GM12878 (cell line): Measurements from ENCODE around the gene SCAMP5. TPM values are rescaled to one million over a fixed set of nuclear protein-coding genes. Genes with fewer than 3 reads are reported as not detected.

Experiments used
- ATAC-seq: fragments of 200-7000 bp; cut with Tn5 transposase; 3 replicates; pipeline ENCODE4 v1.9.1; 2020; ENCODE audit warnings: mild to moderate bottlenecking, moderate library complexity
- BruUV-seq: library from RNA; stranded (reverse); fragments of 400-500 nt; replicated peaks from 2 replicates; lab custom pipeline; 2021; lab: Mats Ljungman, UMichigan
- CTCF ChIA-PET: fragments of 300-600 bp; sonication (Branson Sonifier 250); formaldehyde crosslinking; extraction: SDS; loops from one replicate; lab custom pipeline; 2021; ENCODE audit warnings: inconsistent platforms; lab: Yijun Ruan, JAX
- POLR2A ChIA-PET: fragments of 350-600 bp; formaldehyde crosslinking; extraction: SDS; loops from one replicate; lab custom pipeline; 2021; ENCODE audit warnings: inconsistent platforms; lab: Charles Lee
- RAD21 ChIA-PET: fragments of 300-600 bp; sonication (Branson Sonifier 250); formaldehyde crosslinking; loops from one replicate; lab custom pipeline; 2023; ENCODE audit warnings: antibody characterized with exemption; ENCODE audit not compliant: unreplicated experiment; lab: Charles Lee
- SMC1A ChIA-PET: fragments of 300-600 bp; sonication (Branson Sonifier 250); formaldehyde crosslinking; loops from one replicate; lab custom pipeline; 2023; ENCODE audit not compliant: unreplicated experiment, uncharacterized antibody; lab: Charles Lee
- DNase-seq: peaks from one replicate; pipeline ENCODE4 v3.0.0-alpha.2; 2011; ENCODE audit warnings: low read depth, low spot score
- FAIRE-seq: peaks from 3 replicates; lab custom pipeline; 2011; peaks lifted over from hg19 to GRCh38; lab: Jason Lieb, UNC
- H2AFZ ChIP-seq: 2 replicates; pipeline ENCODE4 v1.6.0; 2011; ENCODE audit warnings: low read depth, low read length, control low read depth; ENCODE audit not compliant: control insufficient read depth
- H3K27ac ChIP-seq: 2 replicates; pipeline ENCODE4 v1.5.1; 2011; ENCODE audit warnings: control low read depth; ENCODE audit not compliant: control insufficient read depth, insufficient read depth
- H3K27me3 ChIP-seq, 2 experiments: replicated peaks in 1 of 2; 2 replicates each; pipeline versions ENCODE4 v1.6.0 to v1.6.1; 2011; ENCODE audit warnings: low read length in 1 of 2; ENCODE audit not compliant: control insufficient read depth in 2 of 2, insufficient read depth in 2 of 2
- H3K36me3 ChIP-seq, 2 experiments: 2 replicates each; pipeline ENCODE4 v1.5.1; 2011; ENCODE audit warnings: low read length in 1 of 2; ENCODE audit not compliant: control insufficient read depth in 2 of 2, insufficient read depth in 2 of 2
- H3K4me1 ChIP-seq: 2 replicates; pipeline ENCODE4 v1.6.1; 2011; ENCODE audit warnings: mild to moderate bottlenecking, low read length, moderate library complexity, mixed read lengths; ENCODE audit not compliant: control insufficient read depth, insufficient read depth
- H3K4me2 ChIP-seq: 2 replicates; pipeline ENCODE4 v1.6.0; 2011; ENCODE audit warnings: control low read depth; ENCODE audit not compliant: control insufficient read depth, insufficient read depth
- H3K4me3 ChIP-seq: fragments of 200-600 bp; sonication (generic); 2 replicates; pipeline ENCODE4 v1.5.1; 2016
- H3K79me2 ChIP-seq: 2 replicates; pipeline ENCODE4 v1.6.0; 2011; ENCODE audit warnings: low read length; ENCODE audit not compliant: control insufficient read depth, insufficient read depth
- H3K9ac ChIP-seq: 2 replicates; pipeline ENCODE4 v1.8.0; 2011; ENCODE audit warnings: low read length, control low read depth, mixed read lengths; ENCODE audit not compliant: control insufficient read depth, insufficient read depth
- H3K9me3 ChIP-seq: replicated peaks from 3 replicates; pipeline ENCODE4 v1.5.1; 2011; ENCODE audit warnings: mild to moderate bottlenecking, low read length; ENCODE audit not compliant: control insufficient read depth, insufficient read depth
- H4K20me1 ChIP-seq: 2 replicates; pipeline ENCODE4 v1.6.0; 2011; ENCODE audit not compliant: control insufficient read depth, insufficient read depth
- BMI1 ChIP-seq: fragments of 450-650 bp; IDR thresholded peaks from 2 replicates; pipeline ENCODE4 v1.6.1; 2016; ENCODE audit warnings: mild to moderate bottlenecking, moderate library complexity, borderline replicate concordance
- JUNB ChIP-seq: IDR thresholded peaks from 2 replicates; pipeline ENCODE4 v1.6.1; 2016; ENCODE audit warnings: antibody characterized with exemption, mild to moderate bottlenecking
- MTA3 ChIP-seq: IDR thresholded peaks from 2 replicates; pipeline ENCODE4 v1.6.1; 2012; ENCODE audit warnings: low read length, inconsistent platforms, borderline replicate concordance
- NBN ChIP-seq: fragments of 450-650 bp; IDR thresholded peaks from 2 replicates; pipeline ENCODE4 v1.6.1; 2016
- SIN3A ChIP-seq: IDR thresholded peaks from 2 replicates; pipeline ENCODE4 v1.6.1; 2012; ENCODE audit warnings: low read depth, low read length, improper control_type of control experiment
- SKIL ChIP-seq: fragments of 450-650 bp; IDR thresholded peaks from 2 replicates; pipeline ENCODE4 v1.6.1; 2017; ENCODE audit warnings: mild to moderate bottlenecking, low read depth, inconsistent platforms; ENCODE audit not compliant: poor library complexity, severe bottlenecking
- WGBS: methylation state at CpG from one replicate; pipeline ENCODE4 v1.1.6; 2016; ENCODE audit warnings: low lambda C conversion rate; ENCODE audit not compliant: insufficient replicate concordance, insufficient coverage; ENCODE audit errors: missing lambda C conversion rate; 5-methylcytosine and 5-hydroxymethylcytosine counted together
- in situ Hi-C: fragments of 300-500 bp; cut with MboI; formaldehyde crosslinking; loops from 9 replicates; pipeline ENCODE4 v1.14.3; 2018; ENCODE audit warnings: mixed read lengths
- intact Hi-C: fragments of 100-400 bp; cut with micrococcal nuclease; formaldehyde crosslinking; loops from one replicate; pipeline ENCODE4 v1.14.2; 2022; ENCODE audit not compliant: unreplicated experiment
- polyA plus RNA-seq, 11 experiments: library from polyadenylated mRNA; depleted of rRNA in 4 of 11; unstranded in 6 of 11; stranded (reverse) in 5 of 11; fragments of >200 nt; fragmentation: Nextera tagmentation in 4 of 11; fragmentation: Illumina TruSeq in 1 of 11; extraction: Ambion mirVana in 4 of 11; extraction: Trizol in 1 of 11; gene quantifications; 1 replicate in 1 of 11; 2 replicates in 10 of 11; pipeline versions ENCODE4 v1.2.1 to v1.2.3, GENCODE V29; 2011 to 2016; ENCODE audit warnings: inconsistent platforms in 2 of 11, missing spikeins in 2 of 11, low read depth in 1 of 11
- total RNA-seq, 4 experiments: library from RNA; depleted of rRNA in 3 of 4; stranded (reverse); fragments of >200 nt in 3 of 4; fragmentation: Illumina TruSeq in 1 of 4; extraction: Trizol in 1 of 4; gene quantifications; 2 replicates each; pipeline versions ENCODE4 v1.2.1 to v1.2.3, GENCODE V29; 2013 to 2021
- TF ChIP-seq, protein P1 (sequence below): fragments of 450-650 bp; IDR thresholded peaks from 2 replicates; pipeline ENCODE4 v1.6.1; 2016; ENCODE audit warnings: mild to moderate bottlenecking

Gene SCAMP5
- total and polyA plus RNA-seq, 10 of the 15 experiments (the other 5 are each of a cell fraction or from before 2014, with no cell fraction given), result 1.6 to 41.6 (median 16.9) TPM

- WGBS, result 0% methylated on average over 4 of the region's 4 CpGs
- FAIRE-seq (no peak), DNase-seq (no peak), ATAC-seq (peak; percentile 77)
- Histone ChIP-seq H3K4me3 (no peak overlapping the region), H3K9ac (no peak overlapping the region), H3K27me3 (no peaks in the 10 kb centered on the region), H3K4me1 (no peaks in the 10 kb centered on the region), H3K4me2 (no peak overlapping the region), H4K20me1 (no peaks in the 10 kb centered on the region), H3K9me3 (no peaks in the 10 kb centered on the region), H3K36me3 (no peaks in the 10 kb centered on the region), H3K79me2 (no peaks in the 10 kb centered on the region), H3K27ac (no peak overlapping the region), H2AFZ (no peak overlapping the region)
- RAD21 ChIA-PET, result interaction anchor here (0.7 kb wide), 1 partner anchor 20 kb away, joined by 3 read pairs; no protein-coding TSS in a partner anchor
- in situ Hi-C loops, result no loop called here
- intact Hi-C loops, result no loop called here
- TF ChIP-seq JUNB (0 out of 2 replicates have a peak, but pooled peaks have one; percentile 25), NBN (no peak), BMI1 (no peak)
- CTCF ChIA-PET, result interaction anchor here (1.2 to 1.6 kb wide), 2 partner anchors 10 to 16 kb away, joined by 4 to 6 read pairs; no protein-coding TSS in a partner anchor
- SMC1A ChIA-PET, result interaction anchor here (0.7 to 1.1 kb wide), 2 partner anchors 9 to 43 kb away, joined by 3 to 4 read pairs; no protein-coding TSS in a partner anchor
- no TSS peak for BruUV-seq
- POLR2A ChIA-PET, result no interaction called here
Observed at GRCh38 chr15:74977599-74977998, 17.8 kb upstream of the SCAMP5 start.

GRCh38 chr15:74978077-74978476 lies 17.3 kb upstream of the SCAMP5 start:
- no peaks in the 10 kb centered on the region for H3K79me2 ChIP-seq
- TF ChIP-seq MTA3 (no peak), SIN3A (no peak), SKIL (no peak)
- TF ChIP-seq, protein P1, sequence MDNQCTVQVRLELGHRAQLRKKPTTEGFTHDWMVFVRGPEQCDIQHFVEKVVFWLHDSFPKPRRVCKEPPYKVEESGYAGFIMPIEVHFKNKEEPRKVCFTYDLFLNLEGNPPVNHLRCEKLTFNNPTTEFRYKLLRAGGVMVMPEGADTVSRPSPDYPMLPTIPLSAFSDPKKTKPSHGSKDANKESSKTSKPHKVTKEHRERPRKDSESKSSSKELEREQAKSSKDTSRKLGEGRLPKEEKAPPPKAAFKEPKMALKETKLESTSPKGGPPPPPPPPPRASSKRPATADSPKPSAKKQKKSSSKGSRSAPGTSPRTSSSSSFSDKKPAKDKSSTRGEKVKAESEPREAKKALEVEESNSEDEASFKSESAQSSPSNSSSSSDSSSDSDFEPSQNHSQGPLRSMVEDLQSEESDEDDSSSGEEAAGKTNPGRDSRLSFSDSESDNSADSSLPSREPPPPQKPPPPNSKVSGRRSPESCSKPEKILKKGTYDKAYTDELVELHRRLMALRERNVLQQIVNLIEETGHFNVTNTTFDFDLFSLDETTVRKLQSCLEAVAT, result no peak
- SMC1A ChIA-PET, result interaction anchor here (1.1 to 1.8 kb wide), 2 partner anchors 10 kb away, joined by 4 read pairs; no protein-coding TSS in a partner anchor
- no peak overlapping the region for H3K4me3 ChIP-seq
- no peak for DNase-seq
- no peaks in the 10 kb centered on the region for H4K20me1 ChIP-seq
- no peaks in the 10 kb centered on the region for H3K9me3 ChIP-seq
- 55% methylated on average over 1 of the region's 1 CpG for WGBS
- H3K4me1 ChIP-seq, result no peaks in the 10 kb centered on the region
- RAD21 ChIA-PET, result interaction anchor here (0.7 kb wide), 1 partner anchor 20 kb away, joined by 3 read pairs; no protein-coding TSS in a partner anchor
- H3K27ac ChIP-seq, result no peak overlapping the region
- in situ Hi-C loops, result no loop called here
- CTCF ChIA-PET, result interaction anchor here (1.2 to 1.6 kb wide), 2 partner anchors 10 to 17 kb away, joined by 4 to 6 read pairs; no protein-coding TSS in a partner anchor
- no peak for FAIRE-seq
- H3K27me3 ChIP-seq, result no peaks in the 10 kb centered on the region
- H3K36me3 ChIP-seq, result no peaks in the 10 kb centered on the region
- ATAC-seq, result no peak
- no peak overlapping the region for H3K9ac ChIP-seq
- no peak overlapping the region for H3K4me2 ChIP-seq
- intact Hi-C loops, result no loop called here
- no peak overlapping the region for H2AFZ ChIP-seq
- POLR2A ChIA-PET, result no interaction called here
- BruUV-seq, result no TSS peak
